Stimulated activated CD4-positive, alpha-beta T cell treated with anti-CD3 and anti-CD28 coated beads, Interleukin-2, amount 100 ng/mL, for 4 hours (primary cell): ENCODE data around the gene FAT1.

Experiments used
- DNase-seq: peaks from one replicate; pipeline ENCODE4 v3.0.0-alpha.2; 2020; ENCODE audit warnings: low read depth

FAT1 gene

GRCh38 chr4:186658657-186659056 is 65.0 kb downstream of the FAT1 start:
- no peak for DNase-seq

- no peak for DNase-seq
Observed at GRCh38 chr4:186657764-186658163, 65.9 kb downstream of the FAT1 start.

- no peak for DNase-seq
Observed at GRCh38 chr4:186653969-186654368, 69.7 kb downstream of the FAT1 start.

GRCh38 chr4:186651624-186652023 is 72.0 kb downstream of the FAT1 start:
- no peak for DNase-seq

- DNase-seq = no peak
Observed at GRCh38 chr4:186651181-186651603, 72.5 kb downstream of the FAT1 start.

- DNase-seq = no peak
Observed at GRCh38 chr4:186650401-186651180, 73.1 kb downstream of the FAT1 start.

GRCh38 chr4:186647821-186648220 is 75.8 kb downstream of the FAT1 start:
- DNase-seq = no peak

GRCh38 chr4:186644737-186645261 is 78.9 kb downstream of the FAT1 start:
- DNase-seq = no peak

- DNase-seq = no peak
Observed at GRCh38 chr4:186644311-186644638, 79.4 kb downstream of the FAT1 start.

- DNase-seq = no peak
Observed at GRCh38 chr4:186643501-186644310, 80.0 kb downstream of the FAT1 start.

GRCh38 chr4:186642998-186643397 is 80.7 kb downstream of the FAT1 start:
- DNase-seq = no peak

GRCh38 chr4:186642530-186642929 is 81.1 kb downstream of the FAT1 start:
- no peak for DNase-seq

- no peak for DNase-seq
Observed at GRCh38 chr4:186634591-186635128, 89.0 kb downstream of the FAT1 start.

GRCh38 chr4:186633844-186634243 is 89.8 kb downstream of the FAT1 start:
- DNase-seq = no peak

GRCh38 chr4:186630128-186630527 is 93.5 kb downstream of the FAT1 start:
- no peak for DNase-seq

- DNase-seq = no peak
Observed at GRCh38 chr4:186628058-186628711, 95.5 kb downstream of the FAT1 start.

- DNase-seq = no peak
Observed at GRCh38 chr4:186627226-186627865, 96.3 kb downstream of the FAT1 start.

GRCh38 chr4:186624951-186625350 is 98.7 kb downstream of the FAT1 start:
- no peak for DNase-seq

- DNase-seq = no peak
Observed at GRCh38 chr4:186623546-186623945, 100.1 kb downstream of the FAT1 start.

GRCh38 chr4:186622788-186623464 is 100.7 kb downstream of the FAT1 start:
- DNase-seq = no peak

- DNase-seq = no peak
Observed at GRCh38 chr4:186621959-186622553, 101.6 kb downstream of the FAT1 start.
